ENCODE results near the gene PRRC2C. TPM values are rescaled to one million over a fixed set of nuclear protein-coding genes. Genes with fewer than 3 reads are reported as not detected.

The PRRC2C gene
- total and polyA plus RNA-seq, 7 donors = 12.7 to 71.4 (median 50.8) TPM

- H3K27ac ChIP-seq = no peak overlapping the region
- intact Hi-C loops (cut with DNase I) = no loop called here
- no peak for ATAC-seq
- H3K9me3 ChIP-seq = no peaks in the 10 kb centered on the region
- no peak for DNase-seq
- H3K27me3 ChIP-seq (ENCODE audit: insufficient read depth in 3 of 3, low read length in 2 of 3) = no peaks in the 10 kb centered on the region
- H3K36me3 ChIP-seq (ENCODE audit: insufficient read depth in 1 of 2, low read depth in 1 of 2) = peaks cover 10 to 98% of the 10 kb centered on the region in 2 donors
- no peak for TF ChIP-seq CTCF (IDR thresholded peaks at IDR 0.05)
- no peak overlapping the region for H3K4me3 ChIP-seq
- 74 to 75% (median 74%) methylated on average over 3 of the region's 3 CpGs for WGBS, 3 donors
- no peaks in the 10 kb centered on the region for H3K4me1 ChIP-seq
These were observed 81.1 kb downstream of the PRRC2C start for GRCh38 chr1:171566467-171566866.

GRCh38 chr1:171570295-171570694 lies 85.0 kb downstream of the PRRC2C start:
- H3K4me3 ChIP-seq = no peak overlapping the region
- 77 to 83% (median 81%) methylated on average over 2 of the region's 2 CpGs for WGBS, 3 donors
- intact Hi-C loops (cut with DNase I) = no loop called here
- TF ChIP-seq CTCF (IDR thresholded peaks at IDR 0.05) = no peak
- ATAC-seq (no peak), DNase-seq (no peak)
- peaks cover 5 to 96% of the 10 kb centered on the region in 2 donors for H3K36me3 ChIP-seq (ENCODE audit: insufficient read depth in 1 of 2, low read depth in 1 of 2)
- no peaks in the 10 kb centered on the region for H3K9me3 ChIP-seq
- no peaks in the 10 kb centered on the region for H3K27me3 ChIP-seq (ENCODE audit: insufficient read depth in 3 of 3, low read length in 2 of 3)
- H3K4me1 ChIP-seq = no peaks in the 10 kb centered on the region
- H3K27ac ChIP-seq = no peak overlapping the region

GRCh38 chr1:171576144-171576543 lies 90.8 kb downstream of the PRRC2C start:
- no peaks in the 10 kb centered on the region for H3K4me1 ChIP-seq
- ATAC-seq (no peak), DNase-seq (no peak)
- 77 to 96% (median 86%) methylated on average over 1 of the region's 1 CpG for WGBS, 3 donors
- H3K4me3 ChIP-seq = no peak overlapping the region
- TF ChIP-seq CTCF (IDR thresholded peaks at IDR 0.05) = no peak
- H3K27me3 ChIP-seq (ENCODE audit: insufficient read depth in 3 of 3, low read length in 2 of 3) = no peaks in the 10 kb centered on the region
- no peak overlapping the region for H3K27ac ChIP-seq
- H3K36me3 ChIP-seq (ENCODE audit: insufficient read depth in 1 of 2, low read depth in 1 of 2) = peaks cover 9 to 99% of the 10 kb centered on the region in 2 donors
- H3K9me3 ChIP-seq = no peaks in the 10 kb centered on the region
- intact Hi-C loops (cut with DNase I) = loop anchor here in 1 of 2 donors (5.0 kb wide), 1 partner anchor 34 kb away; no protein-coding TSS in a partner anchor

- no peaks in the 10 kb centered on the region for H3K4me1 ChIP-seq
- no peak for ATAC-seq
- no peak for DNase-seq
- WGBS, 3 donors = 84 to 93% (median 91%) methylated on average over 3 of the region's 3 CpGs
- no peak overlapping the region for H3K4me3 ChIP-seq
- peaks cover 12 to 99% of the 10 kb centered on the region in 2 donors for H3K36me3 ChIP-seq (ENCODE audit: insufficient read depth in 1 of 2, low read depth in 1 of 2)
- no peak for TF ChIP-seq CTCF (IDR thresholded peaks at IDR 0.05)
- no peaks in the 10 kb centered on the region for H3K27me3 ChIP-seq (ENCODE audit: insufficient read depth in 3 of 3, low read length in 2 of 3)
- H3K27ac ChIP-seq = no peak overlapping the region
- intact Hi-C loops (cut with DNase I) = loop anchor here in 1 of 2 donors (10.0 kb wide), 1 partner anchor 56 kb away; no protein-coding TSS in a partner anchor
- no peaks in the 10 kb centered on the region for H3K9me3 ChIP-seq
These were observed 95.9 kb downstream of the PRRC2C start for GRCh38 chr1:171581226-171581625.

GRCh38 chr1:171581766-171582165 lies 96.4 kb downstream of the PRRC2C start:
- DNase-seq (no peak), ATAC-seq (no peak)
- H3K4me1 ChIP-seq = no peaks in the 10 kb centered on the region
- no peak overlapping the region for H3K4me3 ChIP-seq
- H3K36me3 ChIP-seq (ENCODE audit: insufficient read depth in 1 of 2, low read depth in 1 of 2) = peaks cover 12 to 99% of the 10 kb centered on the region in 2 donors
- intact Hi-C loops (cut with DNase I) = loop anchor here in 1 of 2 donors (10.0 kb wide), 1 partner anchor 57 kb away; no protein-coding TSS in a partner anchor
- no peak for TF ChIP-seq CTCF (IDR thresholded peaks at IDR 0.05)
- no peaks in the 10 kb centered on the region for H3K27me3 ChIP-seq (ENCODE audit: insufficient read depth in 3 of 3, low read length in 2 of 3)
- no peak overlapping the region for H3K27ac ChIP-seq
- H3K9me3 ChIP-seq = no peaks in the 10 kb centered on the region

Measured in psoas muscle (tissue), 8 donors.